ENCODE data around the gene PPARGC1A.

The PPARGC1A gene

DNA sequence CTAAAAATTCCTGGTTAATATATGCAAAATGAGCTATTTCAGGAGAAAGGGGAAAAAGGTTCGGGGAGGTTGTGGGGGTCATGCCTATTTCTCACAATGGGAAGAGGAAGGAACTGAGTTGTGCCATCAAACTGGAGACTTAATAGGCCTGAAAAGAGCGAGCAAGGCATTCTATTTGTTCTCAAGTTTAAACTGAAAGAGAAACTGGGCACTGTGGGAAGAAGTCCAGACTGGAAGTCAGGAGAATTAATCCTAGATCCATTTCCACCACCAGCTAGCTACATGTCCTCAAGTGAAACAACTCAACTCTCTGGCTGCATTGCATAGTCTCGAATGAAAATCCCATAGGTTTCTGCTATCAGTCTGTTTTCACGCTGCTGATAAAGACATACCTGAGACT is 50.6 kb downstream of the PPARGC1A start:
- no peak for DNase-seq (ENCODE audit: low read depth)

DNA sequence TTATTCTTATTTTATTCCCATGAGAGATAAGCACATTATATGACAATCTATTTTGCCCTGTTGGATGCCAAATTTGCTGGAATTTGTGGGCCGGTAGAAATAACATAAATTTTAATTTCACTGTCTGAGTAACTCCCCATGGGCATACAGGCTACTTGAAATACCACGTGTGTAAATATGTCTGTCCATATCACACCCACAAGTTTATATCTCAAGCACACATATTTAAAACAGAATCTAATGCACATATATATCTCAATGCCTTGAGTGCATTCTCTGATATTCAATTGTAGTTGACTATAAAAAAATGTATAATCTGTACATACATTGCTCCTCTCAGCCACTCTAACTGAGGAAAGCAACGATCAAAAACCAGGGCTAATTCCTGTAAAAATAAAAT is 51.2 kb downstream of the PPARGC1A start:
- no peak for DNase-seq (ENCODE audit: low read depth)

DNA sequence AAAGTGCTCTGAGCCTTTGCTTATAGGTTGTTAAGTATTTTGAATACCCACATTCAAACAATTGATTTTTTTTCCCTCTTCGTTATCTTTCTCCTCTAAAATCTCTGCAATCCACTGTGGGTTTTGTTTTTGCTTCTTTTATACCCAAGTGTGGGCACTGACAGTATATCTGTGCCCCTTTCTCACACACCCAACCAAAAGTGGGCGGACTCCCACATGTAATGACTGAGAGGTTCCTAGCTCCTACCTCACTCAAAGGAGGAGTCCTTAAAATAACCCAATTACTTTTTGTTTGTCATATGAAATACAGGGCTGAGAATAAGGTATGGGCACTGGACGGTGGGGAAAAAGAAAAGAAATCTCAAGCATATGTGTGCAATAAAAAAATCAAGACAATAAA is 51.7 kb downstream of the PPARGC1A start:
- DNase-seq (ENCODE audit: low read depth), result no peak

DNA sequence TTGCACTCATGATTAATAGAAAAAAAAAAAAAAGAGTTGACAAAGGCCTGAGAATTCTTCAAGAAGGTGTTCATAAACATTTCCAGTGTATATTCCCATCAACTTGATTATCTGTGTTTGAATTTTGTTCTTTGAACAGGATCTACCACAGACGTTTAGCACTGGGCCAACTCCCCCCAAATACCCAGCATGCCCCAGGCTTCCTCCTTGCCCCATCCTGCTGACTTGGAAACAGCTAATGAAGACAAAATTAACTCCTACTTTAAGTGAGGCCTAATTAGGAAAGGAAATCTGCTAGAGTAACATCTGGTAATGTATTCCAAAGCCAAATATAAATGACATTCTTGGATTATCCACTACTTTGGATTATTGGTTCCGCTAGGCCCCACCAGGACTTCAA is 52.5 kb downstream of the PPARGC1A start:
- DNase-seq (ENCODE audit: low read depth), result no peak

DNA sequence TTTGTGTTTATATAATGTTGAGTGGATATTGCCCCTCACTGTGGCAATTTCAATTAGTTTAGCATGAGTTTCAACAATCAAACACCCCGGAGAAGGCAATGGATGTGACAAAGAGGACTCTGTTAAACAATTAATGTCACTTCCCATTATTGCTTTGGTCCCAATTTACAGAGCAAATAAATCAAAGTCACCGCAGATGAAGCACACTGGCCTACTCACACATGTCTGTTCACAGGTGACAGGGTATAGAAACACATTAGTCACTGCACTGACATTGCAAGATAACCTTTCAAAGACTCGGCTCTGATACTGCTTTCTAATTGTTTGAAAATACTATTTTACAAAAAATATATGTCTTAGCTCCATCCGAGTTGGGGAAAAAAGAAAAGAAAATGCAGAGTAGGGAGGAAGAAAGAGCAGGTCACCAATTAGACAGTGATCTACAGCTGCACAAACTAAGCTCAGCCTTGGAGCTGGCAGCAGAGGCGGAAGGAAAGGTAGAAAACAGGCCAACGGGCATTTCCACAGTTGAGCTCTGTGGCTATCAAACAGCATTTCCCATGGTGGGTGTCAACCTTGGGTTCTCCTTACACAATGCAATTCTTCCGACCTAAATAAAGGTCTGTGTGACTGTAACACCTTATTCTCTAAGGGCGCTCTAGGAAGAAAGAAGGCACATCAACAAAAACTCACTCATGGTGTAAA is 53.9 kb downstream of the PPARGC1A start:
- no peak for DNase-seq (ENCODE audit: low read depth)

DNA sequence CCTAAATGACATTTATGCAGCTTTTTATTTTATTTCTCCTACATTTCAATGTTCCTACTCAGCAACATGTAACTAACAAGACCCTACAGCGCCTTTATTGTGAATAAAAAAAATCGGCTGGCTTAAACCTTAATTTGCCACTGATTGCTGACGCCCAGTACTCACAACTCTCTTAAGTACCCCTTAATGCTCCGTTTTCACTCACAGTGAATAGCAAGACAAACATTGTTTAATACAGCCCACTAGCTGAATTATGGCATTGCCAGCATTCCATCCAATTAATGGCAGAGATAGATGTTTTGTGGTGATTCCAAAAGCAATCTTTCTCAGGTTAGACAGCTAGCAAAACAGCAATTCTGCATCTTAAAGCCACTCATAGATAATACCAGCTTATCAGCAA is 61.1 kb downstream of the PPARGC1A start:
- no peak for DNase-seq (ENCODE audit: low read depth)

DNA sequence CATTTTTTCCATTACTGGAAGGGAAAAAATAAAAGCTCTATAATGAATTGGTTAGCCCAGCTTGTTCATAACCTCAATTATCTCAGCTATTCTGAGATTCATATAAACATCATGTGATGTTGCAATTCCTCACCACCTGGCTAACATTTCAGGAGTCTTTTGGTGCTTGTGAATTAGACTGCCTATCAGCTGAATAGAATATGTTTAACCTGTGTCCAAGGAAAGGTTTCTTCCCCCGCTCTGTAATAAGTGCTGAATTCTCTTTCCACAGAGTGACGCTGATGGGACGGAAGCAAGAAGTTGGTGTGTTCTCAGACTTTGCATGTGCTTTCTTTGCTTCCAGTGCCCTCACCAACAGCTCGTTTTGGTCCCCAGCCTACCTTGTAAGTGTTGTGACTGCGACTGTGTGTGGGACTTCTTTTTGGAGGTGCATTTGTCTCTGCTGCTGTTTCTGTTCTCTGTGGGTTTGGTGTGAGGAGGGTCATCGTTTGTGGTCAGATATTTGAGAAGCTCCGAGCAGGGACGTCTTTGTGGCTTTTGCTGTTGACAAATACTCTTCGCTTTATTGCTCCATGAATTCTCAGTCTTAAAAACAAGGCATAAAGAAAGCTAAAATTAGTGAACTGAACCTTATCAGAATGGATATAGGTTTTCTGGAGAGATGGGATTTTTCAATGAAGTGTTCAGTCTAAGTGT is 61.7 kb downstream of the PPARGC1A start:
- peak; percentile 1 for DNase-seq (ENCODE audit: low read depth)

DNA sequence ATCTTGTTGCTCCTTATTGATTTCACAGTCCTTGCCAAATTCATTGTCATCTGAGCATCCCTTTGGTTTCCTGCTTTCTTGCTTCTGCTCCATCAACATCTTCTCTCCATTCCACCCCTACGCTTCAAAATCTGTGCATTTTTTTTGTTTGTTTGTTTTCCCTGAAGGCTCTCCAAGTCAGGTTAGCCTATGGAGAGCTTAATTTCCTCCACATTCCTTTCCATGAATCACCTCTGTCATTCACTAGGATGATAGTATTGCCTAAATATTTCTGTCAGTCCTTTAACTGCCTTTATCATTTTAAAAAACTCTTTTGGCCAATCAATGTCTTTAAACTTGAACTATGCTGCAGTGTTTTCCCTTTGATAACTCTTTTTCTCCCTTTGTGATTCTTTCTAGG is 67.7 kb downstream of the PPARGC1A start:
- no peak for DNase-seq (ENCODE audit: low read depth)

DNA sequence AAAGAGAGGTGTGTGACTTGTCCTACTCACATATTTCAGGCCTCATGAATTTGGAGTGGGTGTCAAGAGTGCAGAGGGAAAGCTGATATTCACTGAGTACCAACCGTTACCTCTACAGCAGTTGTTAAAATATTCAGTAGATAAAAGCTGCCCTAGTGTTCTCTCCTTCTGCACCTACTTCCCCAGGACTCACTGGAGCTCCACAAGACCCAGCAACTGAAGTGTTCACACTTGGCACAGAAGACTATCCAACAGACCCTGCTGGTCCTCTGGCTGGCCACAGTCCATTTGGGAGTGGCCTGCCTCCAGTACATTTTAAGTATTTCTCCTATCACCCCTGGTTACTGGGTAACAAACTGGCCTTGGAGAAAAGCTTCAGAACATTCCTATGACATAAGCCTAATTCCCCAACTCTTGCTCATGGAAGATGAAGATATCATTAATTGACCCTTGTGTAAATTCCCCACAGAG is 70.8 kb downstream of the PPARGC1A start:
- peak; percentile 3 for DNase-seq (ENCODE audit: low read depth)

DNA sequence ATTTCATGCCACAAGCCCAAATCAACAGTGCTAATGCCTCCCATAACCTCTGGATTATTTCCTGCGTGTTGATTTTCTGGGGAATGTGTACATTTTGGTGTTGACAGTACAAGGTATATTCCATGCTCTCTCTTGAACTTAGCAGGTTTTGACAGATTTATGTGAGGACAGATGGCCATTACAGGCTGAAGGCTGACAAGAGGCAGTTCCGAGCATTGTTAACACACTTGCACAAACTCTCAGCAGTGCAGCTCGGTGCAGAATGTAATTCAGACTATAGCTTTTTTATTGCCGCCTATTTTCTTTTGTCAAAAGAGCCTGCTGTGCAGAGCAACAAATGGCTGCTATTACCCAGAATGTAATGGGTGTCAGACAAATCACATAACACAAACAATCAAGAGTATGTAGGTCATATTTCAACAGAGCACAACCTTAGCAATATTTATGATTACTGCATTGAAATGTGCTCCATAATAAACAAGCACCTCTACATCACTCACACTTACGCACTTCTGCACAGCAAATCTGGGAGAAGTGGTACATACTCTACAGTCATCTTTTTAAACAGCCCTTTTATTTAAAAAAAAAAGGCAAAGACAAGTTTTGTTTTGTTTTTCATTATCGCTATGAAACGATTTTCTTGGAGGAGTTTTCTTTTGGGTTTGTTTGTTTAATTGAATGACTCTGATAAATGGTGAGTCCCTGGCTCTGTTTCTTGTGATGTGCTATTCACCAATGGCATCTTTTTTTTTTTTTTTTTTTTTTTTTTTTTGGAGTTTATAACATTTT is 71.6 kb downstream of the PPARGC1A start:
- no peak for DNase-seq (ENCODE audit: low read depth)

DNA sequence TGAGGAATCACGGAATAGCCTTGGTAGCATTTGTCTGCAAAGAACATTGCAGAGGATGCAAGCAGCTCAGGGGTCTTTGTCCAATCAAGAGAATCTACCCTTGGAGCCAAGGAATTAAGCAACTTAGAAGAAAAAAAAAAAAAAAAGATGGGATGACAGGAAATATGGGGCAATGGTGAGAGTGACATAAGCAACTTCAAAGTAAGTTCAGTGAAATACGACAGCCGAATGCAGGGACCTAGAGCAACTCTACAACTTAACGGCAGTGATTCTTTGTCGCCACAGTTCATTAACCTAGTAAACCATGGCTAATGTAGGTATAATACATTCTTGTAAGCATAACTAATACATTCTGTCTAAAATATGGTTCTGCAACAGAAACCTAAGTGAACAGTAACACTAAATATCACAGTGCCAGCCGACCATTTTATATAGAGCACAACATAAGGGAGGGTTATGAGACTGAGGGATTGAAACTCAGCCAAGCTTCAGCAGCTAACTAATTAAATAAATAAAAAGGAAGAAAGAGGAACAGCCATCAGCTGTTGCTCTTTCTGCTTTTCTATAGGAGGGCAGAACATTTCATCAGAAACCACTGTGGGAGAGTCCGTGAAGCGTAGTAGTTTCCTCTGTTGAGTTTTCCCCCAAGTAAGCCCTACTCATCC is 74.7 kb downstream of the PPARGC1A start:
- DNase-seq (ENCODE audit: low read depth), result no peak

DNA sequence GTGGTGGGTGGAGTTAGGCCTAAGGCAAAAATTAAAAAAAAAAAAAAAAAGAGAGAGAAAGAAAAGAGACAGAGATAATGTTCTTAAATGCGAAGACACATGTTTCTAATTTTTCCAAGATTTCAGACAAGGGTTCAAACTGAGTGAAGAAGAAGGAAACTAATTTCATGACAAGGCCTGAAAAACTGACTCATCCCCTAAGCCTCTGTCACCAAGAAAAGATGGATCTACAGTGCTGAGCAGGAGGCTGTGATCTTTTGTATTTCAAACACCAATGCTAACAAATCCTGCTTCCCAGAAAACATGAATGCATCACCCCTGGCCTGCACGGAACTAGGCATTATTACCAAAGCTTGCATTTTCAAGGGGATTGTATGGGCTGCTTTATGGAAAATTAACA is 75.3 kb downstream of the PPARGC1A start:
- DNase-seq (ENCODE audit: low read depth), result no peak

DNA sequence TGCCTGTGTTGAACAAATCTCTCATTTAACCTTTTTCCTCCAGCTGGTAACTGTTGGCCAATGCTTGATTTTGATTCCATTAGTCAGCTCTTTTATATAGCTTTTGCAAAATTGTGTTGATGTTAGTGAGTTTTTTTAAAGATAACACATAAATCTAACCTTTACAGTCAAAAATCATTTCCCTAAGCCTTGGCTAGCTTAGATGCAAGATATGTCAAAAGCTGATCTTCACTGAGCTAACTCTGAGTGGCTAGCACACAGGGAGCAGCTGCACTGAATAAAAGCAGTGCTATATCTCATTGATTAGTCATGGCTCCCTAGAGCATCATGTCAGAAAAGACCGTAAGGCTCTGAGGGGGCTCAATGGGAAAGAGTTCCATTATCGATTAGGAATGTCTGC is 78.7 kb downstream of the PPARGC1A start:
- no peak for DNase-seq (ENCODE audit: low read depth)

DNA sequence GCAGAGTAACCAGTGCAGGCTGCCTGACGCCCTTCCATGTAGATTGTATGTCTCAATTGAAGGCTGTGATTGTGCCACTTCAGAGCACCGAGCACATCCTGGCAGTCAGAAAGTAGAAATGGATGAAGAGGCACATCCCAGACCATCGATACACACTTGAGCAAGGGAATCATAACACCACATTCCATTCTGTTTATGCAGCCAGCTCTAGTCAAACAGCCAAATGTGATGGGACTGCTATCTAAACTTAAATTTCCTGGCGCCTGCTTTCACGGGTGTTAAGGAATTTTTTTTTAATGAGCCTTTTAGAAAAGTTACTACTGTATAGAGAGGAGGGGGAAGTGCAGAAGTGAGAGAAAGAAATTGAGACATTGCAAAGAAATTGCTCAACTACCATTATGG is 84.4 kb downstream of the PPARGC1A start:
- no peak for DNase-seq (ENCODE audit: low read depth)

DNA sequence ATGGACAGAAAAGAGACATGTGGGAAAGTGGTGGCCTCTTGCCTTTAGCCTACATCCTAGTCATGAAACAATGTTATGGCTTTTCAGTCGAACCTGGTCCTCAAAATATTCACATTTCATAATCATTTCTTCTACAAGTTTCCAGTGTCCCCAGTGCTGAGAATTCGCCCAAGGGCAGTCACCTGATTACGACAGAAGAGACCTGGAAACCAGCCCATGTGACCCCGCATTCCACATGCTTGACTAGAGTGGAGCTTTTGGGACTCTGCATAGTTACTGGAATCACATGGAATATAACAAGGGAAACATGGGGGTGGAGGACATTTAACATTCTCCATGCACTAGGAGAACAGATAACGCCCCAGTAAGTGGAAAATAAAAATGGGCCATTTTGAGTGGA is 100.1 kb downstream of the PPARGC1A start:
- peak; percentile 2 for DNase-seq (ENCODE audit: low read depth)

DNA sequence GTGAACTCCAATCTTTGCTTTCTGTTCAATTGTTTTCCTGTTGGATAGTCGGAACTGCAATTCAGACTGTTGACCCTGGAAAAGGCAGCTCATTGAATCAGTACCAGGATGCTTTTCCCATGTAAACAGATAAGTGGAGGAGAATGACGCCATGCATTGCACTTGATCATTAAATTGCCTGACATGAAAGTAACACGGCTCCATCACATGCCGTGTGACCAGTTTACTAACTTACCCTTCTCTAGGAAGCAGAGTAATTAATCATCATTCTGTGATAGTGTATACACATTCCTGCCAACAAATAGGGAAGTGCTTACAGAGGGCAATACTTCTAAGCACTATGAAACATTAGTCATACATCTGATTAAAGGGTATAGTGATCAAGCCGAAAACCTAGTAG is 101.4 kb downstream of the PPARGC1A start:
- no peak for DNase-seq (ENCODE audit: low read depth)

DNA sequence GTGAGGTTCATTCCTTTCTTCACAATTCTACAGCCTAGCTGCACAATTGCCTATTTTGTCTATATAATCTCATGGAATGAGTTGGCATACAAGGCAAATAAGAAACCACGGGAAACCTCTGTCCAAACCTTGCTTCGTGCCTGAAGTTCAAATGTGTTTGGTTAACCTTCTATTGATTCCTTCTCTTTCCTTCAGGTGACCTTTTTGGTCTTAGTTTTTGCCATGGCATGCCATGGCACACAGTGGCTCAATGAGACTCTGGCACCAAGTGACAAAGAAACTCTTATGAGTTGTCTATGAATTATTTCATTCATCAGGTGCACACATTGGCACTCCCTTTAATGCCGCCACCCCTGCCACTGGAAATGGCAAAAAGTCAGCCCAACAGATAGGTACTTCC is 101.8 kb downstream of the PPARGC1A start:
- no peak for DNase-seq (ENCODE audit: low read depth)

DNA sequence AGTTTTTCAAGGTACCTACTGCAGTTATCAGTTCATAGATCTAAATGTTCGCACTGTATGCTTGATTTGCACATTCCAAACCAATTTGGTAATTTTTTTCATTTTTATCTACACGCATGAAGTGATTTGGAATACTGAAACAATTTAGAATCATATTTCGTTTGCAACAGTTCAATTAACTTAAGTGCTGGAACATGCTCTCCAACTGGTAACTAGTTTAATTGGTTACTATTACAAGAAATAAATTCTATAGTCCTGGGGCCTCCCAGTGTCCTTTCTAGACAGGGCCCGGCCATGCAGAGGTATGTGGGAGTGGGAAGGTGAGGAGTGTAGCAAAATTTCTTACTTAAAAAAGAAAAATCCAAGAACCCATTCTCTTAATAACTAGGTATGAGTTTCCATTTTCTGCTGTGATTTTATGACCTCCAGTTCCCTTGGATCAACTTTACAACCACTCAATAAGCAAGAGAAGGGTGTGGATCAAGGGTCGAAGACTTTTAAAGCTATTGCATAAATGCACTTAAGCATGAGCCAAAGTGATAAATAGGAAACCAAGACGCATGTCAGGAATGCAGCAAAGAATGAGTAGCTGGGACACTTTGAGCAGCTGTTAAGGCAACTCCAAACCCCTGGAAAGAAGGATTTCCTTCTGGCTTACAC is 106.9 kb downstream of the PPARGC1A start:
- DNase-seq (ENCODE audit: low read depth), result no peak

DNA sequence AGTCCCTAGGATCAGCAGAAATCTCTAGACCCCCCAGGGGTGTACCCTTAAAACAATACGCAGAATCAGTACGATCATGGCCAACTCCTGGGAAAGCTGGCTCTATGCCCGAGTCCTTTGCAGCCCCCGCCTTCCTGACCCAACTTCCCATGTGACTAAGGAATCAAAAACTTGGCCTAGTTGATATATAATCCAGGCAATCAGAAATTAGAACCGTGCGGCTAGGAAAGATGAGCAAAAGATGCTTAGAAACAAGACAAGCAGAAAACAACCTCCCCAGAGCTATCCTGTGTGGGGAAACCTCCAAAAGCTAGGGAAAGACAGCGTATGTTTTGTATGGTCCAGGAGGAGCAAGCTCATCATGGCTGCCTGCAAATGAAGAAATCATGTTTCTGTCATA is 110.0 kb downstream of the PPARGC1A start:
- DNase-seq (ENCODE audit: low read depth), result no peak

DNA sequence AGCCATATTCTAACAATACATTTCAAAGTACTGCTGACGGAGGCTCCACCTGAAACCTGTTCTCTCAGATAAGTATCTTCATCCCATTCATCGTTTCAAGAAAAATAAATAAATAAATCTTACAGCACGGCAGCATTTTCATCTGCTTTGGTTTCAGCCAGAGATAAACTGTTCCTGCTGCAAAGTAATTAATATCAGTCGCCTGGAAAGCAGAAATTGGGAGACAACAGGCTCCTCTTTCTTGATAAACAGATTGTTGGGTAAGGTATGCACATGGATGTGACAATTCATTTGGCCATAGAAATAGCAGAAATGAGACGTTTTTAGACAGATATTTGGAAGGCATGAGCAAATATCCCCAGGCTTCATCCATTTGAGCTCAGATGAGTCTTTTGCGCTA is 110.4 kb downstream of the PPARGC1A start:
- DNase-seq (ENCODE audit: low read depth), result no peak

DNA sequence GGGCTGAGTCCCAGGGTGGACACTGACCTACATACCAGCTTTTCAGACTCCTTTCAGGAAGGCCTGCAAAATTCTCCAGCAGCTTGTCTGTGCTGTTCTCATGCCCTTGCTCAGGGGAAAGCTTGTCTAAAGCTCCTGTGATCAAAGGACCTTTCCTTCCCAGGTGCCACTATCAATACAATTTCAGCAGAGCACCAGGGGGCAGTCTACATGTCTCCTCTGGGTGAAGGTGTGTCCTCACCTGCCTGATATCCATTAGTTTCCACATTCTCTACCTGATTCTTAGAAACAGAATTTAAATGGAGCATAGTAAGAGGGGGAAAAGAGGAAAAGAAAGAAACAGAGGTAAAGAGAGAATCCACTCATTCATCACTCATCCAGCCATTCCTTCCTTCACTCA is 114.2 kb downstream of the PPARGC1A start:
- DNase-seq (ENCODE audit: low read depth), result no peak

DNA sequence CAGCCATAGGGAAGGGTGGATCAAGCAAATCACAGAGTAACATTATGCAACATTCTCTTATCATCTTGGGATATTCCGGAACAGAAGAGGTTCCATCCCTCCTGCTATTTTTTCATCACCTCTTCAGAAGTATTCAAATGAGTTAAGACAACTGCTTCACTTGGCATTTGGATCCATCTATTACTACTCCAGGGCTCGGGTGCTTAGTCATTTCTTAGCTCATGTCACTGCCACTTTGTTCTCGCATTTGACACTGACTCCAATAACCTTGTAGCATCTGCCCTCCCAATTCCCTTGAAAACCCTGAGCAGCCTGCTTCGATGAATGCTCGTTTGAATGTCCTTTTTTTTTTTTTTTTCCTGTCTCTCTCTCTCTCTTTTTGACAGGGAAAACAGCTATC is 114.9 kb downstream of the PPARGC1A start:
- DNase-seq (ENCODE audit: low read depth), result no peak
